HepG2 (cell line): ENCODE results near the gene ERCC4. TPM values are rescaled to one million over a fixed set of nuclear protein-coding genes. Genes with fewer than 3 reads are reported as not detected.
A peak's percentile ranks its signal among the peaks of the same experiment; 100 is the strongest.

Source experiments
- ATAC-seq: fragments of 200-7000 bp; cut with Tn5 transposase; 3 replicates; pipeline ENCODE4 v1.9.1; 2020; ENCODE audit warnings: mild to moderate bottlenecking, moderate library complexity
- BruUV-seq: library from RNA; stranded (reverse); fragments of 400-500 nt; replicated peaks from 2 replicates; lab custom pipeline; 2021; lab: Mats Ljungman, UMichigan
- CTCF ChIA-PET: fragments of 300-600 bp; formaldehyde crosslinking; extraction: SDS; loops from one replicate; lab custom pipeline; 2021; ENCODE audit warnings: low total read pairs, inconsistent platforms, low intra/inter-chr PET ratio; lab: Yijun Ruan, JAX
- POLR2A ChIA-PET: fragments of 350-600 bp; sonication (Branson Sonifier 250); formaldehyde crosslinking; loops from one replicate; lab custom pipeline; 2020; ENCODE audit warnings: antibody characterized with exemption, inconsistent platforms; lab: Yijun Ruan, JAX
- DNase-seq: peaks from one replicate; pipeline ENCODE4 v3.0.0-alpha.2; 2015; ENCODE audit warnings: low spot score
- FAIRE-seq: peaks from 3 replicates; lab custom pipeline; 2011; peaks lifted over from hg19 to GRCh38; lab: Jason Lieb, UNC
- H2AFZ ChIP-seq: one replicate; pipeline ENCODE4 v1.6.1; 2011; ENCODE audit warnings: low read length, inconsistent platforms
- H3K27ac ChIP-seq: fragments of 300-600 bp; 3 replicates; pipeline ENCODE4 v1.8.0; 2011; ENCODE audit warnings: mixed run types, mild to moderate bottlenecking, mixed read lengths, low read length, inconsistent platforms; ENCODE audit not compliant: insufficient read depth; ENCODE audit errors: extremely low read length
- H3K27me3 ChIP-seq, 2 experiments: fragments of 200-600 bp in 1 of 2; 2 replicates in 1 of 2; 3 replicates in 1 of 2; pipeline versions ENCODE4 v1.6.0 to v1.8.0; 2011; ENCODE audit warnings: low read length in 2 of 2, mild to moderate bottlenecking in 2 of 2, moderate library complexity in 2 of 2, inconsistent platforms in 1 of 2; ENCODE audit not compliant: insufficient read depth in 2 of 2, control insufficient read depth in 1 of 2
- H3K36me3 ChIP-seq, 2 experiments: fragments of 200-600 bp in 1 of 2; replicated peaks in 1 of 2; 2 replicates in 1 of 2; 3 replicates in 1 of 2; pipeline versions ENCODE4 v1.5.1 to v1.8.0; 2011; ENCODE audit warnings: low read length in 2 of 2, inconsistent platforms in 1 of 2; ENCODE audit not compliant: insufficient read depth in 2 of 2, control insufficient read depth in 1 of 2
- H3K4me1 ChIP-seq: 2 replicates; pipeline ENCODE4 v1.5.1; 2012; ENCODE audit warnings: low read length, inconsistent platforms; ENCODE audit not compliant: insufficient read depth
- H3K4me2 ChIP-seq: 2 replicates; pipeline ENCODE4 v1.6.0; 2011; ENCODE audit warnings: low read depth, low read length, inconsistent platforms
- H3K4me3 ChIP-seq, 3 experiments: fragments of 200-600 bp in 1 of 3; sonication (generic), shearing (Covaris generic) in 1 of 3; replicated peaks in 1 of 3; 2 replicates each; pipeline ENCODE4 v1.5.1; 2011 to 2016; ENCODE audit warnings: low read length in 3 of 3, inconsistent platforms in 2 of 3, low read depth in 2 of 3, mild to moderate bottlenecking in 2 of 3, control low read depth in 1 of 3, mixed read lengths in 1 of 3; ENCODE audit not compliant: insufficient read depth in 1 of 3
- H3K79me2 ChIP-seq: one replicate; pipeline ENCODE4 v1.6.1; 2011; ENCODE audit warnings: low read length, inconsistent platforms; ENCODE audit not compliant: insufficient read depth
- H3K9ac ChIP-seq: 2 replicates; pipeline ENCODE4 v1.6.0; 2011; ENCODE audit warnings: mild to moderate bottlenecking, low read depth, low read length, inconsistent platforms; ENCODE audit not compliant: insufficient read depth
- H3K9me3 ChIP-seq: 2 replicates; pipeline ENCODE4 v1.5.1; 2012; ENCODE audit warnings: mild to moderate bottlenecking, low read length
- H4K20me1 ChIP-seq: 2 replicates; pipeline ENCODE4 v1.6.0; 2011; ENCODE audit warnings: inconsistent platforms, mild to moderate bottlenecking, low read length, moderate library complexity; ENCODE audit not compliant: insufficient read depth
- ETV6 ChIP-seq: sonication (generic); formaldehyde crosslinking; conservative IDR thresholded peaks from 2 replicates; pipeline ENCODE4 v1.4.0; 2020; ENCODE audit warnings: missing genetic modification reagents
- GABPA ChIP-seq, 2 experiments: IDR thresholded peaks; 2 replicates each; pipeline ENCODE4 v1.6.1; 2011 to 2016; ENCODE audit warnings: low read depth in 2 of 2, low read length in 1 of 2, missing biosample characterization in 1 of 2, missing genetic modification characterization in 1 of 2
- GATAD2A ChIP-seq: IDR thresholded peaks from 2 replicates; pipeline ENCODE4 v1.6.1; 2016
- HOXD1 ChIP-seq: sonication (generic); formaldehyde crosslinking; IDR thresholded peaks from 2 replicates; pipeline ENCODE4 v1.5.0; 2020; ENCODE audit warnings: missing genetic modification reagents
- NCOA1 ChIP-seq: sonication (generic); formaldehyde crosslinking; IDR thresholded peaks from 2 replicates; pipeline ENCODE4 v1.9.0; 2021; ENCODE audit warnings: missing genetic modification reagents
- SMAD1 ChIP-seq: sonication (generic); formaldehyde crosslinking; IDR thresholded peaks from 2 replicates; pipeline ENCODE4 v1.4.0; 2020; ENCODE audit warnings: missing genetic modification reagents, low read depth, mild to moderate bottlenecking, borderline replicate concordance
- ZBTB8A ChIP-seq: sonication (generic); formaldehyde crosslinking; IDR thresholded peaks from 2 replicates; pipeline ENCODE4 v1.4.0; 2020; ENCODE audit warnings: mild to moderate bottlenecking, low read depth, missing genetic modification reagents, borderline replicate concordance
- ZNF160 ChIP-seq: sonication (generic); formaldehyde crosslinking; IDR thresholded peaks from 2 replicates; pipeline ENCODE4 v1.8.0; 2022; ENCODE audit warnings: mild to moderate bottlenecking, inconsistent platforms, missing genetic modification reagents
- ZNF292 ChIP-seq: sonication (generic); formaldehyde crosslinking; IDR thresholded peaks from 2 replicates; pipeline ENCODE4 v1.8.1; 2022; ENCODE audit warnings: mild to moderate bottlenecking, low read depth, missing genetic modification reagents, borderline replicate concordance
- ZNF3 ChIP-seq: IDR thresholded peaks from 2 replicates; pipeline ENCODE4 v1.7.0; 2017; ENCODE audit warnings: inconsistent platforms
- ZNF567 ChIP-seq: sonication (generic); formaldehyde crosslinking; IDR thresholded peaks from 2 replicates; pipeline ENCODE4 v1.8.1; 2023; ENCODE audit warnings: mild to moderate bottlenecking, missing genetic modification reagents, borderline replicate concordance
- ZNF776 ChIP-seq: sonication (generic); formaldehyde crosslinking; IDR thresholded peaks from 2 replicates; pipeline ENCODE4 v1.4.0; 2020; ENCODE audit warnings: mild to moderate bottlenecking, missing genetic modification reagents
- WGBS: methylation state at CpG from one replicate; pipeline ENCODE4 v1.1.6; 2017; ENCODE audit warnings: low lambda C conversion rate; 5-methylcytosine and 5-hydroxymethylcytosine counted together
- in situ Hi-C: cut with HindIII; loops from 2 replicates; pipeline ENCODE4 v1.10.0; 2017; ENCODE audit warnings: low pct_unique_long_range_greater_than_20kb; ENCODE audit not compliant: extremely low pct_ligation_motif_present
- intact Hi-C: fragments of 100-400 bp; cut with micrococcal nuclease; formaldehyde crosslinking; loops from one replicate; pipeline ENCODE4 v1.10.0; 2022; ENCODE audit not compliant: unreplicated experiment
- polyA plus RNA-seq, 8 experiments: library from polyadenylated mRNA; depleted of rRNA in 3 of 8; stranded (reverse) in 7 of 8; unstranded in 1 of 8; fragments of >200 nt; fragmentation: Illumina TruSeq in 4 of 8; extraction: Trizol in 4 of 8; gene quantifications; 2 replicates each; pipeline versions ENCODE4 v1.2.1 to v1.2.3, GENCODE V29; 2011 to 2016; ENCODE audit warnings: low read depth in 4 of 8, missing spikeins in 1 of 8, mixed read lengths in 1 of 8; ENCODE audit not compliant: insufficient read depth in 1 of 8
- total RNA-seq, 5 experiments: library from RNA; depleted of rRNA; stranded (reverse); fragments of >200 nt; fragmentation: Illumina TruSeq; extraction: Trizol; gene quantifications; 2 replicates each; pipeline ENCODE4 v1.2.3, GENCODE V29; 2016; ENCODE audit warnings: low read depth in 1 of 5
- TF ChIP-seq, protein P1 (sequence below): IDR thresholded peaks from 2 replicates; pipeline ENCODE4 v1.6.1; 2016; ENCODE audit warnings: low read depth, missing genetic modification reagents, missing compliant biosample characterization
- TF ChIP-seq, protein P2 (sequence below): sonication (generic); formaldehyde crosslinking; IDR thresholded peaks from 2 replicates; pipeline ENCODE4 v1.5.1; 2020; ENCODE audit warnings: missing genetic modification reagents, mild to moderate bottlenecking, borderline replicate concordance
- TF ChIP-seq, protein P3 (sequence below): sonication (generic); formaldehyde crosslinking; IDR thresholded peaks from 2 replicates; pipeline ENCODE4 v1.5.0; 2020; ENCODE audit warnings: missing genetic modification reagents, mild to moderate bottlenecking, borderline replicate concordance

ERCC4 gene
- total and polyA plus RNA-seq, 2 of the 13 experiments (the other 11 are each of a cell fraction or from before 2014, with no cell fraction given), result 5.4 to 15.2 TPM

DNA sequence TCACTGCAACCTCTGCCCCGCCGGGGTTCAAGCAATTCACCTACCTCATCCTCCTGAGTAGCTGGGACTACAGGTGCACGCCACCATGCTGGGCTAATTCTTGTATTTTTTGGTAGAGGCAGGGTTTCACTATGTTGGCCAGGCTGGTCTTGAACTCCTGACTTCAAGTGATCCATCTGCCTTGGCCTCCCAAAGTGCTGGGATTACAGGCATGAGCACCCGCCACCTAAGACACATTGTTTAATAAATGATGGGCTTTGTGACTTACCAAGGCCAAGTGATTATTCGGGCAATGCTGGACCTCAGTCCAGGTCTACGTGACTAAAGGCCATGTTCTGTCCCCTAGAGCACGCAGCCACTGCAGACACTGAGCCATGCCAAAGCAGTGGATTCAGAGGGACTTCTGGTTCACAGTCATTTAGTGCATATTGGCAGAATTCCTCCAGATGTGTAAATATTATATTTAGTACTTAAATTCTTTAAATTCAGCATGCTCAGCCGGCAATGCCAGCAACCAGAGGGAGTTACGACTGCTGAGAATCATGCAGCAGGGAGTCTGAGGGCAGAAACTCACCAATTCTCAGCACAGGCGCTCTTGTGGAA is 4.8 kb upstream of the ERCC4 start:
- ATAC-seq, result no peak; the same call in 2 of the 3 replicates
- Histone ChIP-seq H4K20me1 (no peaks in the 10 kb centered on the region), H3K4me3 (peak overlapping the region; percentile 3 to 25 (median 6); a peak in 3 of 6 replicates), H3K36me3 (no peaks in the 10 kb centered on the region), H3K4me2 (peak overlapping the region; percentile 51), H3K79me2 (no peaks in the 10 kb centered on the region), H3K27me3 (no peaks in the 10 kb centered on the region; a peak in 1 of 5 replicates), H3K4me1 (peaks cover 59% of the 10 kb centered on the region), H3K9ac (no peak overlapping the region), H2AFZ (no peak overlapping the region), H3K27ac (peak overlapping the region; percentile 1), H3K9me3 (peaks cover 8% of the 10 kb centered on the region)
- peak; percentile 45 for DNase-seq
- FAIRE-seq, result no peak
- intact Hi-C loops (no loop called here), in situ Hi-C loops (no loop called here)
- 5% methylated on average over 10 of the region's 10 CpGs for WGBS
- ChIA-PET CTCF (no interaction called here), POLR2A (no interaction called here)
- no TSS peak for BruUV-seq
- no peak for TF ChIP-seq ETV6 (CRISPR knock-in tag)
- TF ChIP-seq GATAD2A (CRISPR knock-in tag), result 0 out of 2 replicates have a peak, but pooled peaks have one; percentile 15
- no peak for TF ChIP-seq ZNF3 (CRISPR knock-in tag)
- TF ChIP-seq, protein P1, sequence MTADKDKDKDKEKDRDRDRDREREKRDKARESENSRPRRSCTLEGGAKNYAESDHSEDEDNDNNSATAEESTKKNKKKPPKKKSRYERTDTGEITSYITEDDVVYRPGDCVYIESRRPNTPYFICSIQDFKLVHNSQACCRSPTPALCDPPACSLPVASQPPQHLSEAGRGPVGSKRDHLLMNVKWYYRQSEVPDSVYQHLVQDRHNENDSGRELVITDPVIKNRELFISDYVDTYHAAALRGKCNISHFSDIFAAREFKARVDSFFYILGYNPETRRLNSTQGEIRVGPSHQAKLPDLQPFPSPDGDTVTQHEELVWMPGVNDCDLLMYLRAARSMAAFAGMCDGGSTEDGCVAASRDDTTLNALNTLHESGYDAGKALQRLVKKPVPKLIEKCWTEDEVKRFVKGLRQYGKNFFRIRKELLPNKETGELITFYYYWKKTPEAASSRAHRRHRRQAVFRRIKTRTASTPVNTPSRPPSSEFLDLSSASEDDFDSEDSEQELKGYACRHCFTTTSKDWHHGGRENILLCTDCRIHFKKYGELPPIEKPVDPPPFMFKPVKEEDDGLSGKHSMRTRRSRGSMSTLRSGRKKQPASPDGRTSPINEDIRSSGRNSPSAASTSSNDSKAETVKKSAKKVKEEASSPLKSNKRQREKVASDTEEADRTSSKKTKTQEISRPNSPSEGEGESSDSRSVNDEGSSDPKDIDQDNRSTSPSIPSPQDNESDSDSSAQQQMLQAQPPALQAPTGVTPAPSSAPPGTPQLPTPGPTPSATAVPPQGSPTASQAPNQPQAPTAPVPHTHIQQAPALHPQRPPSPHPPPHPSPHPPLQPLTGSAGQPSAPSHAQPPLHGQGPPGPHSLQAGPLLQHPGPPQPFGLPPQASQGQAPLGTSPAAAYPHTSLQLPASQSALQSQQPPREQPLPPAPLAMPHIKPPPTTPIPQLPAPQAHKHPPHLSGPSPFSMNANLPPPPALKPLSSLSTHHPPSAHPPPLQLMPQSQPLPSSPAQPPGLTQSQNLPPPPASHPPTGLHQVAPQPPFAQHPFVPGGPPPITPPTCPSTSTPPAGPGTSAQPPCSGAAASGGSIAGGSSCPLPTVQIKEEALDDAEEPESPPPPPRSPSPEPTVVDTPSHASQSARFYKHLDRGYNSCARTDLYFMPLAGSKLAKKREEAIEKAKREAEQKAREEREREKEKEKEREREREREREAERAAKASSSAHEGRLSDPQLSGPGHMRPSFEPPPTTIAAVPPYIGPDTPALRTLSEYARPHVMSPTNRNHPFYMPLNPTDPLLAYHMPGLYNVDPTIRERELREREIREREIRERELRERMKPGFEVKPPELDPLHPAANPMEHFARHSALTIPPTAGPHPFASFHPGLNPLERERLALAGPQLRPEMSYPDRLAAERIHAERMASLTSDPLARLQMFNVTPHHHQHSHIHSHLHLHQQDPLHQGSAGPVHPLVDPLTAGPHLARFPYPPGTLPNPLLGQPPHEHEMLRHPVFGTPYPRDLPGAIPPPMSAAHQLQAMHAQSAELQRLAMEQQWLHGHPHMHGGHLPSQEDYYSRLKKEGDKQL (CRISPR knock-in tag), result no peak
- TF ChIP-seq NCOA1 (CRISPR knock-in tag), result no peak
- TF ChIP-seq ZNF567, result peak; percentile 29; the same call in 1 of the 2 replicates
- peak; percentile 65; the same call in 1 of the 2 replicates for TF ChIP-seq HOXD1
- TF ChIP-seq, protein P2, sequence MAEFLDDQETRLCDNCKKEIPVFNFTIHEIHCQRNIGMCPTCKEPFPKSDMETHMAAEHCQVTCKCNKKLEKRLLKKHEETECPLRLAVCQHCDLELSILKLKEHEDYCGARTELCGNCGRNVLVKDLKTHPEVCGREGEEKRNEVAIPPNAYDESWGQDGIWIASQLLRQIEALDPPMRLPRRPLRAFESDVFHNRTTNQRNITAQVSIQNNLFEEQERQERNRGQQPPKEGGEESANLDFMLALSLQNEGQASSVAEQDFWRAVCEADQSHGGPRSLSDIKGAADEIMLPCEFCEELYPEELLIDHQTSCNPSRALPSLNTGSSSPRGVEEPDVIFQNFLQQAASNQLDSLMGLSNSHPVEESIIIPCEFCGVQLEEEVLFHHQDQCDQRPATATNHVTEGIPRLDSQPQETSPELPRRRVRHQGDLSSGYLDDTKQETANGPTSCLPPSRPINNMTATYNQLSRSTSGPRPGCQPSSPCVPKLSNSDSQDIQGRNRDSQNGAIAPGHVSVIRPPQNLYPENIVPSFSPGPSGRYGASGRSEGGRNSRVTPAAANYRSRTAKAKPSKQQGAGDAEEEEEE, result peak; percentile 78; the same call in 1 of the 2 replicates
- no peak for TF ChIP-seq SMAD1 (CRISPR knock-in tag)
- TF ChIP-seq, protein P3, sequence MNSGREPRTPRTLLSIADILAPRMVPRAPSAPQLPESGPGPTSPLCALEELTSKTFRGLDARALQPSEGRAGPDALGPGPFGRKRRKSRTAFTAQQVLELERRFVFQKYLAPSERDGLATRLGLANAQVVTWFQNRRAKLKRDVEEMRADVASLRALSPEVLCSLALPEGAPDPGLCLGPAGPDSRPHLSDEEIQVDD, result no peak
- 0 out of 2 replicates have a peak, but pooled peaks have one; percentile 83 for TF ChIP-seq ZNF160 (CRISPR knock-in tag)
- TF ChIP-seq ZBTB8A, result no peak
- TF ChIP-seq GABPA (IDR thresholded peaks at IDR 0.05; ENCODE audit: low read depth, low read length), result no peak
- TF ChIP-seq GABPA (CRISPR knock-in tag; IDR thresholded peaks at IDR 0.05; ENCODE audit: low read depth), result 0 out of 2 replicates have a peak, but pooled peaks have one; percentile 36
- TF ChIP-seq ZNF292, result peak; percentile 85; the same call in 1 of the 2 replicates
- no peak for TF ChIP-seq ZNF776 (CRISPR knock-in tag)
